HTERT RPE-1 (cell line): ENCODE results near the gene PLLP.

Source experiments
- in situ Hi-C: fragments of 300-500 bp; cut with MboI; formaldehyde crosslinking; loops from 4 replicates; pipeline ENCODE4 v1.14.3; 2020; ENCODE audit warnings: low sequenced_read_pairs

The PLLP gene, protein sequence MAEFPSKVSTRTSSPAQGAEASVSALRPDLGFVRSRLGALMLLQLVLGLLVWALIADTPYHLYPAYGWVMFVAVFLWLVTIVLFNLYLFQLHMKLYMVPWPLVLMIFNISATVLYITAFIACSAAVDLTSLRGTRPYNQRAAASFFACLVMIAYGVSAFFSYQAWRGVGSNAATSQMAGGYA

DNA sequence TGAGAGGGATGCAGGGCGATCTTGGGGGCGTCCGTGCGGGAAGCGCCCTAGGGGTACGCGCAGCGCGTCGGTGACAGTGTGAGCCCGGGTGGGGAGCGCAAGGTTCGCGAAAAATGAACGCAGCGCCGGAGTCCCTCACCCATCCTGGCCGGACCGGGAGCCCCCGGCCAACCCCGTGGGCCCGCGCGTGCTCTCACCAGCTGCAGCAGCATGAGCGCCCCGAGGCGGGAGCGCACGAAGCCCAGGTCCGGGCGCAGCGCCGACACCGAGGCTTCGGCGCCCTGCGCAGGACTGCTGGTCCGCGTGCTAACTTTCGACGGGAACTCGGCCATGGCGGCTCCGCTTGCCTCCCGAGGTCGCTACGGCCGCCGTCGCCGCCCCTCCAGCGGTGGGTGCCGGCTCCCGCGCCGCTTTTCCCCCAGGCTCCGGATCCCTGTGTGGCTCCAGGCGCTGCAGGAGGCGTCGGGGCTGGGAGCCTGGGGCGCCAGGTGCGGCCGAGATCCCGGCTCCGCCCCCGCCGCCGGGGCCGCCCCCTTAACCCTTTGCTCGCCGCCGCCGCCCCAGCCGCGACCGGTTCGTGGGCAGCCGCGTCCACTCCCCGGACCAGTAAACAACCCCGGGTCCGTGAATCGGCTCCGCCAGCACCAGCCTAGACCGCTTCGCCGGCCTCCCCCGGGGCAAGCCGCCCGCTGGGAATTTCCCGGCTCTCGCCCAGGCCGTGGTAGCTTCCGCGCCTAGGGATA, at the start of gene PLLP:
TSS of gene PLLP (minus strand) at position 464 of the 743 bp plus-strand sequence. CDS start at position 332, 132 bp downstream.
- in situ Hi-C loops: no loop called here

DNA sequence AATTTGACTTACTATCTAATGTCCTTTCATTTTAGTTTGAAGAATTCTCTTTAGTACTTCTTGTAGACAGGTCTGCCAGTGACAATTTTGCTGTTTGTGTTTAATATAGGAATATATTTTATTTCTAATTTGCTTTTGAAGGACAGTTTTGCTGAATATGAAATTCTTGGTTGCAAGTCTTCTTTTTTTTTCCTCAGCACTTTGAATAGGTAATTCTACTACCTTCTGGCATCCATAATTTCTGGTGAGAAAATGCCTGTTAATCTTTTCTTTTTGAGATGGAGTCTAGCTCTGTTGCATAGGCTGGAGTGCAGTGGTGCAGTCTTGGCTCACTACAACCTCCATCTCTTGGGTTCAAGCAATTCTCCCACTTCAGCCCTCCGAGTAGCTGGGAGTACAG, 48.9 kb upstream of the PLLP start:
- in situ Hi-C loops: no loop called here

DNA sequence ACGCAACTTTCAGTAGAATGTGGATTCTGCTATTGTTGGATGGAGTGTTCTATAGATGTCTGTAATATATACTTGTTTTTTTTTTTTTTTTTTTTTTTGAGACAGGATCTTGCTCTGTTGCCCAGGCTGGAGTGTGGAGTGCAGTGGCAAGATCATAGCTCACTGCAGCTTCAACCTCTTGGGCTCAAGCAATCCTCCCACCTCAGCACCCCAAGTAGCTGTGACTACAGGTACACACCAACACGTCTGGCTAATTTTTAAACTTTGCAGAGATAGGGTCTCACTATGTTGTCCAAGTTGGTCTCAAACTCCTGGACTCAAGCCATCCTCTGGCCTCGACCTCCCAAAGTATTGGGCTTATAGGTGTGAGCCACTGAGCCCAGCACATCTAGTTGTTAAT, 46.9 kb upstream of the PLLP start:
- in situ Hi-C loops: no loop called here

DNA sequence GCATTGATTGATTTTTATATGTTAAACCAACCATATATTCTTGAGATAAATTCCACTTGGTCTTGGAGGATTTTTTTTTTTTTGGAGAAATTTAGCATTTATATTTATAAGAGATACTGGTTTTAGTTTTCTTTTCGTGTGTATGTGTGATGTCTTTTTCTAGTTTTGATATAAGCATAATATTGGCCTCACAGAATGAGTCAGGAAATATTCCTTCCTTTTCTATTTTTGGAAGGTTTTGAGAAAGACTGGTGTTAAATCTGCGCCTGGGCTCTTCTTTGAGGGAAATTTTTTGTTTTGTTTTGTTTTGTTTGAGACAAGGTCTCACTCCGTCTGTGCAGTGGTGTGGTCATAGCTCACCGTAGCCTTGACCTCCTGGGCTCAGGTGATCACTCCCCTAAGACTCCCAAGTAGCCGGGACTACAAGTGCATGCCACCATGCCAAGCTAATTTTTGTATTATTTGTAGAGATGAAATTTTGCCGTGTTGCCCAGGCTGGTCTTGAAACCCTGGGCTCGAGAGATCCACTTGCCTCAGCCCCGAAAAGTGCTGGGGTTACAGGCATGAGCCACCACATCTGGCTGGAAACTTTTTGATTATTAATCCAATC, 45.4 kb upstream of the PLLP start:
- in situ Hi-C loops: no loop called here

DNA sequence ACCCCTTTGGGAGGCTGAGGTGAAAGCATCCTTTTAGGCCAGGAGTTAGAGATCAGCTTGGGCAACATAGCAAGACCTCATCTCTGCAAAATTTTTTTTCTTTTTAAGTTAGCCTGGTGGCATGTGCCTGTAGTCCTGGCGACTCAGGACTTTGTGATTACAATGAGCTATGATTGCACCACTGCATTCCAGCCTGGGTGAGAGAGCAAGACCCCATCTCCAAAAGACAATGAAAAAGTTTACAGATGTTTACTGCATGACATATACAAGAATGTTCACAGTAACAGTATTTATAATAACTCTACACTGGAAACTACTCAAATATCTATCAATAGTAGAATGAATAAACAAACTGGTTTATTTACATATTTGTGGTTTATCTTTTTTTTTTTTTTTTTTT, 41.0 kb upstream of the PLLP start:
- in situ Hi-C loops: no loop called here

DNA sequence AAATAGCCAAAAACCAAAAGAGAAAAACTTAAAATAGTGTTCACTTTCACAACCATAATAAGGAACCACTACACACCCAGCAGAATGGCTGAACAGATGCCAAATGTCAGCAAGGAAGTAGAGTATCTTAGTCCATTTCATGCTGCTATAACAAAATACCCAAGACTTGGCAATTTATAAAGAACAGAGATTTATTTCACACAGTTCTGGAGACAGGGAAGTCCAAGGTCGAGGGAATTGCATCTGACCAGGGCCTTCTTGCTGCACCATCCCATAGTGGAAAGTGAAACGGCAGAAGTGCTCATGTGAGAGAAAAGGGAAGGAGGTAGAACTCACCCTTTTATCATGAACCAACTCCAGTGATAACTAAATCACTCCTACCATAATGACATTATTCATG, 40.3 kb upstream of the PLLP start:
- in situ Hi-C loops: no loop called here

DNA sequence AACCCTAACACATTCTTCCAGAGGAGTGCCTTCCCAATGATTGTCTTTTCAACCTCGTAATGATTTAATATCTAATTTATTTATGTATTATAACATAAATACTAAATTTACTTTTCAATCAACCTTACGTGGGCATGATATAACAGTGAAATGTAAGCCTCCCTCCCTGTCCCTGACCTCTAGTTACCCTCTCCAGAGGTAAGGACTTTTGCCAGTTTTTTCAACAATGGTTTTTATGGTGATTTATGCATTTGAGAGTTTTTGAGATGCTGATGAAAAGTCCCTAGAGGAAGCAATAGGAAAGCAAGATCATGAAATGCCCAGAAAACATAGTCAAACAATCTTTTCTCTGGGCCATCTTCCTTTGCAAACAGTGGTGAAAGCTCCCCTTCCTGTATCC, 35.2 kb upstream of the PLLP start:
- in situ Hi-C loops: no loop called here

DNA sequence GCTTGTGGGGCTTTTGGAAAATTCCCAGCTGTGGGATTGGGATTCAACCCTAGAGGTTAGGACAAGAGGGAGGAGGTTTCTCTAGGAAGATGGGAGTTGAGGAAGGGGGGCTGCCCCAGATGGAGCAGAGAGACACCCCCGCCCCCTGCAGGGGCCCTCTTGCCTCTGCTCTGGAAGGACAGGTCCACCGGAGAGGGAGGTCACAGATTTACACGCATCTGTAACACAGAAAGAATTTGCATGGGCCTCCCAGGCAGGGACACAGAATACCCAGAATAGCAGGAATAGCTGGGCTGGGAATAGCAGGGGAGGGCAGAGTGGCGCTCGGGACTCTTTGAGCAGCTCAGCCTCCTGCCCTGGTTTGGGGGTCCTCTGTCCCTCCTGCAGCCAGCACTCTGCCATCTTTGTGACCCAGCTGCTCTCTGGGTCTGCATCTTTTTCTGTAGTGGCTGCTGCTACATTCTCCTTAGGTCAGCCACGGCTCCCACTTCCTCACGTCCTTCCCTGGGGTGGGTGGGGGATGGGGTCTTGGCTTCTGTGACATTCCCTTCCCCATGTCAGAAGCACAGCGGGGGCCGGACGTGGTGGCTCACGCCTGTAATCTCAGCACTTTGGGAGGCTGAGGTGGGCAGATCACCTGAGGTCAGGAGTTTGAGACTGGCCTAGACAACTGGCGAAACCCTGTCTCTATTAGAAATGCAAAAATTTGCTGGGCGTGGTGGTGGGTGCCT, 33.9 kb upstream of the PLLP start:
- in situ Hi-C loops: no loop called here

DNA sequence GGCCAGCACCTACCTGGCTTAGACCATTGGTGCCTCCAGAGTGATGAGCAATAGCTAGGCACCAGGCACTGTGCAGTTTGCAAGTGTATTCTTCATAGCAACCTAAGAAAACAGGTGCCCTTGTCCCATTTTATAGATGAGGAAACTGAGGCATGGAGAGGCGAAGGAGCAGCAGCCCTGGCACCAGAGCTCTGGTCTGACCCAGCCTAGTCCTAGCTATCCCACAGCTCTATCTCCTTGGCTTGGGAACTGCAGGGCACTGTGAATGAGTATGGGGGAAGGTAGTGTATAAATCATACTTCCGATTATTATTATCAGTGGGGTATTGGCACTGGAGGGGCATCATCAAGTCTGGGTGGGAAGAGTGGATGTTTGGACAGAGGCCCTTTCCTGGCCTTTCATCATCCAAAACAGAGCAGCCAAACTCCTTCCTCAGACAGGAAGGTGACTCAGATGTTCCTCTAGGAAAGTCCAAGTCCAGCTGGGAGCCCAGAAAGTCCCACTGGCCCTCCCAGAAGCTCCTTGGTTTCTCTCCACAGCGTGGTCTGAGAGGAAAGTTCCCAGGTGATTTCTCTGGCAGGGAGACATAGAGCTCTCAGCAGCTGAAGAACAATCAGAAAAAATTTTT, 32.0 kb upstream of the PLLP start:
- in situ Hi-C loops: no loop called here

DNA sequence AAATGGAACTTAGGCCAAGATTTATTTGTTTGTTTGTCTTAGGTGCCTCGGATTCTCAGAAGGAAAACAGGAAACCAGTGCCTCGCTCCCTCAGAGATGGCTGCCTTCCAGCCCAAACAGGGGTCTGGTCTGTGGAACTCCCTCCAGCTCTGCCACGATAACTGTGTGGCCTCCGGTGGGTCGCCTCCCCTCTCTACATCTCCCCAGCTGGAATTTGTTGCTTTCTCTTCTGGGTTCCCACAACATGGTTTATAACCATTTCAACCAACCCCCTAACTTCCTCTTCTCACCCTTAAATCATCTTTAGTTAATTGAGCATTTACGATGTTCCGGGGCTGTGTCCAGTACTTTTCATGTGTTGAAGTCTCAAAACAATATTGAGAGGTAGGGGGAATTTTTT, 30.9 kb upstream of the PLLP start:
- in situ Hi-C loops: no loop called here

DNA sequence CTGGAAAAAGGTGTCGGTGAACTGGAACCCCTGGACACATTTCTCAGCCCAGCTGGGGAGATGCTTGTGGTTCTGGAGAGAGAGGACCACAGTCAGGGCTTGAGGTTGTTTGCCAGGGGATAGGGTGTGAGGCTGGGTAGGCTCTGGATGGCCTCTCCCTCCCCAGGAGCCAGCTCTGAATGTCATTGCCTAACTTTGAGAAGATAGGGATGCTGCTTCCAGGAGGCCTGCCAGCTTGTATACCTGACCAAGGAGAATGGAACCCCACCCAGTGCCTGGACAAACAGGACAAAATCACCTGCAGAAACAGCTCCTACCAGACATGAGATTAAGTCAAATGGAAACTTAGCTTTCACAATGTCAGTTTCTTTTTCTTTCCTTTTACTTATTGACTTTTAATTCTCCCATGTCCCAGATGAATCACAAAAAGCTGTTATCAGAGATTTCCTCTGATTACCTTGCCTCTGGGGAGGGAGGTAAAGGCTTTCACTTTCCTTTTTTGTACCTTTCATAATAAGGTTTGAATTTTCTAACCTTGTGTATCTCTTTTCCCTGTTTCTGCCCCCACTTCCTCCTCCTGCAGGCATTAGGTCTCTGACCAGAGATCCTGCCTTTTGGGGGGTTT, 29.8 kb upstream of the PLLP start:
- in situ Hi-C loops: no loop called here

DNA sequence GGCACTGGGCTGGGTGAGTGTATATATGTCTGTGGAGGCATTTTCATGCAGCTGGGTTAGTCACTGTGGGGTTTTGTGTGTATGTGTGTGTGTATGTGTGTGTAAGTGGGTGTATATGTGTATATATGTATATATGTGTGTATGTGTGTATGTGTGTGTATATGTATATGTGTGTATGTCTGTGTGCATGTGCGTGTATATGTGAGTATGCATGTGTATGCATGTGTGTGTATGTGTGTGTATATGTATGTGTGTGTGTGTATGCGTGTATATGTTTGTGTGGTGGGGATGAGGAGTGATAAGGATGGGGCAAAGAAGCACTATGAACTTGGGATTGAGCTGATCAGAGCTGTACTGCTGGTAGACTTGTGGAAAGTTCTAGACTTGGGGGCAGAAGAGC, 29.0 kb upstream of the PLLP start:
- in situ Hi-C loops: no loop called here

DNA sequence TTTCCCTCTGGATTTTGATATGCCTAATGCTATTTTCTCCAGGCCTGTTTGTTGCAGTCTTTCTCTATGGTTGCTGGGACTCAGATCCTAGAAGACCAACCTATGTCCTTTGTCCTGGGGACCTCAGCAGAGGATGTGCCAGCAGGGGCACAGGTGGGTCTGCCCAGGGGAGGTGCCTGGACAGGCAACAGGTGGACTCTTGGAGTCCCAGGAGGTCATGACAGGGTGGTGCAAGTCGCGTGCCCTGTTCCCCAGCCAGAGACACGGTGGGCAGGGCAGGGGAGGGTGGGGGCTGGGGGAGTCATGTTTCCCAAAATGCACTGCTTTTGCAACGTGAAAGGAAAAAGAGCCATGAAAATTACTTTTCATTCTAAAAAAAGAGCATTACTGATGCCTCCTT, 26.3 kb upstream of the PLLP start:
- in situ Hi-C loops: no loop called here

DNA sequence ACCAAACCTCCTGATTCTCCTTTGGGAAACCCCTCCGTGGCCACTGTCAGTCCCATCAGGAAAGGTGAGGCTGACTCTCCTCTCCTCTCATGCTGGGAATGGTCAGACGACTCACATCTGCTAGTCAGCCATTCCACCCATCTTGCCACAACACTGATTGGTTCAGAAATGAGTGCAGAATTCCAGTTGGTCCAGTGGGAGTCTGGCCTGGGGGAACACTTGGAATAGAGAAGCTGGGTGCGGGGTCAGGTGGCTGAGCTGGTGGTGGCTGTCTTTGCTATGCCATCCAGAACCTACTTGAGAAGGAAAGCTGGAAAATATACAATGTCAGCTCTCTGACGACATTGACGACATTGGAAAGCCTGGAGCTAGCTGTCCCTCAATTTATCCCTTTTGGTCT, 23.6 kb upstream of the PLLP start:
- in situ Hi-C loops: no loop called here

DNA sequence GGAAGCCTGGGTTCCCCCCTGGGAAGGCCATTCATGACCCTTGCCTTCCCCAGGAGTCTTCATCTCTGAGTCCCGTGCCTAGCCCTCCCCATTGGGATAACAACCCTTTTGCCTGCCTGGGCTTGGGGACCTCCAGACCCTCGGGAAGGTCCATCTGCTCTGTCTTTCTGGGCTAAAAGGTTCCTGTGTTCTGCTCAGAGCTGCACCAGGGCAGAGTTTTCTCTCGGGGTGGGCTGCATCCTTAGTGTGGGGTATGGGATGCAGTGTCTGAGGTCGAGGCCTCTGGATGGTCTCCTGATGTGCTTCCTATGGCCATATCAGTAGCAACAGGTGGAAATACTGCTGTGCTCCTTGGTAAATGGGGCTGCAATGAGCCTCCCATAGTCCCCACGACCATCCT, 22.9 kb upstream of the PLLP start:
- in situ Hi-C loops: no loop called here

DNA sequence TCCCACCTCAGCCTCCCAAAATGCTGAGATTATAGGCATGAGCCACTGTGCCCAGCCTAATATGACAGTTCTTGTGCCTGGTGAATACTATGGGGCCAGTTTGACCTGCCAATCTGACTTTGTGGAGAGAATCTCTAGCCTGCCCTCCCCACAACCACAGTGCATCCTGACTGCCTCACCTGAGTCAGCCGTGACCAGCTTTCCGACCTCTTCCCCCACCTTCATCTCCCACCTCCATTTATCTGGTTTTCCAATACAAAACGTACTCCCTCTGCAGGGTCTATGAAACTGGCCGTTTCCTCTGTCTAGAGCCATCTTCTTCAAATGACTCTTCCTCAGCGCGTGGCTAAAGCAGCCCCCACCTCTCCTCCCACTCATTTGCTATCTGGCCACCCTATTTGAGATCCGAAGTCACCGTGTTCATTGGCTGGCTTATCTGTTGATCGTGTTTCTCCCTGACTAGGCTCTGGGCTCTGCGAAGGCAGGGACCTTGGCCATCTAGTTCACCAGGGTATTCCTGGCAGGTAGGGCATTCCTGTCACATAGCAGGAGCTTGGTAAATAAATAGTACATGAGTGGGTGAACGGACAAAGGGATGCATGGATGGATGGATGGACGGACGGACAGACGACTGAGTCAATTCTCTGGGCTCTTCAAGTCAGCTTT, 22.3 kb upstream of the PLLP start:
- in situ Hi-C loops: no loop called here

DNA sequence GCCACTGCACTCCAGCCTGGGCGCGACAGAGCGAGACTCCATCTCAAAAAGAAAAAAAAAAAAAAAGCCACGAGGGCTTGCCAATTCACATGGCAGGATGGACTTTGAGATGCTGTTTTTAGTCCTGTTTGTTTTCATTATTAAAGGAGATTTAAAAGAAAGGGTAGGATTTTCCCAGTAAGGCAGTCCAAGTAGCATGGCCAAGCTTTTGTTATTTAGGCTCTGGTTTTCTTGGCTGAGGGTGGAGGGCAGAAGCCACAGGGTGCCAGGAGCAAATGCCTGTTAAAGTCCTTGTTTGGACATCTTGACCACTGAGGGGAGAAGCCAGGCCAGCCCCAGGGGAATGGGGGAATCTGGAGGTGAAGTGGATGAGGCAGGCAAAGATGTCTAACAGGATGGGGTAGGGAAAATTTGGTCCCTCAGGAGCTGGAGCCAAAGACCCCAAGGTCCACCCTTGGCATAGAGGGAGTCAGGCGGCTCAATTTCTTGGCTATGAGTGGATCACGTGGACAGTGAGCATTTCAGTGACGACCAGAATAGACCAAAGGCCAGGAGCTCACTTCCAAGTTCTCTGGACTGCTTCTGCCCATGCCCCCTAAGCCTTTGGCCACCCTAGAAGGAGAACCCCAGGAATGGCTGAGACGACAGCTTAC, 20.8 kb upstream of the PLLP start:
- in situ Hi-C loops: no loop called here

DNA sequence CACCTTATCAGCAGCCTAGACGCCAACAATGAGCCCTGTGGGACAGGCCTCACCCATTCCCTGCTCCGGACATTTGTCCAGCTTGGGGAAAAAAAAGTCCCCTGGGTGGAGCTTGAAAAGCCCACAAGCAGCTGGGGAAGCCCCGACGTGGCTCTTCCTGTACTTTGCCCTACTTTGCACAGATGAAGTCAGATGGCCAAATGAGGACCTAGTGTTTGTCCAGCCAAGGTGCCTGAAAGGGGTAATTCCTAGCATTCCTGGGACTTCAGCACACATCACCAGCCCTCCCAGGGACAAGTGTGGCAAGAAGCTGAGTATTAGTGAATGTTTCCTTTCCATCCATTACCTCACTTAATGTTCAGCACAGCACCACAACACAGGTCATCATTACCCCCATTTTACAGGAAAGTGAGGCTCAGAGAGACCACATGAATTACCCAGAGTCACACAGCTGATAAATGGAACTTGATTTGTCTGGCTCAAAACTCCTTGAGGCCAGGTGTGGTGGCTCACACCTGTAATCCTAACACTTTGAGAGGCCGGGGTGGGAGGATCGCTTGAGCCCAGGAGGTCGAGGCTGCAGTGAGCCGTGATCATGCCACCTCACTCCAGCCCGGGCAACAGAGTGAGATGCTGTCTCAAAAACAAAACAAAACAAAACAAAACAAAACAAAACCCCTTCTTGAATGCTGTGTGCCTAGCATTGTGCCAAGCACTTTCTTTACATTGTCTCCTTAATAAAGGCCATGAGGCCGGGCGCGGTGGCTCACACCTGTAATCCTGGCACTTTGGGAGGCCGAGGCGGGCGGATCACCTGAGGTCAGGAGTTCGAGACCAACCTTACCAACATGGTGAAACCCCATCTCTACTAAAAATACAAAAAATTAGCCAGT, 19.9 kb upstream of the PLLP start:
- in situ Hi-C loops: no loop called here

DNA sequence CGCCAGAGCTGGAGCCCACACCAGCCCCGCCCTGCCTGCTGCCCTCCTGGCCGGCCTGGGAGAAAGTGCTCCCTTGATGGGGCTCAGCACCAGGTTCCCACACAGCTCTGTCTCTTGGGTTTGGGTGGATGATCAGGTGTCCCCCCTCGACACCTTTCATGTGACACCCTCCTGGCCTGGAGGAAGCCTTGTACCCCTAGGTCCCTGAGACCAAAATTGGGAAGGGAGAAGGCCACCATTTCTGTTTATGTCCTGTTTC, 19.4 kb upstream of the PLLP start:
- in situ Hi-C loops: no loop called here
